ENCODE data around the gene RELN. TPM values are rescaled to one million over a fixed set of nuclear protein-coding genes. Genes with fewer than 3 reads are reported as not detected.

RELN gene
- polyA plus RNA-seq, 1 donor (not counting 4 experiments of a cell fraction or from before 2014, with no cell fraction given): not detected

- Histone ChIP-seq H3K4me3 (ENCODE audit: control insufficient read depth in 2 of 3, extremely low read depth in 1 of 3, insufficient read depth in 2 of 3, low read depth in 1 of 3, low read length in 3 of 3) (no peak overlapping the region), H2AFZ (ENCODE audit: control insufficient read depth, low read length) (no peak overlapping the region), H3K4me2 (ENCODE audit: control insufficient read depth, extremely low read depth, insufficient read depth, low read depth, low read length) (no peak overlapping the region), H3K4me1 (ENCODE audit: control insufficient read depth, extremely low read depth, insufficient read depth, low read length) (no peaks in the 10 kb centered on the region), H3K9me3 (ENCODE audit: control insufficient read depth, low read depth, low read length) (no peaks in the 10 kb centered on the region), H4K20me1 (ENCODE audit: control insufficient read depth, extremely low read depth, insufficient read depth, low read length) (no peaks in the 10 kb centered on the region), H3K9ac (ENCODE audit: control insufficient read depth, extremely low read depth, insufficient read depth, low read length) (no peak overlapping the region), H3K36me3 (ENCODE audit: control insufficient read depth in 2 of 2, extremely low read depth in 1 of 2, insufficient read depth in 2 of 2, low read length in 2 of 2) (no peaks in the 10 kb centered on the region), H3K27me3 (ENCODE audit: control insufficient read depth, extremely low read depth, insufficient read depth, low read length) (no peaks in the 10 kb centered on the region), H3K79me2 (ENCODE audit: control insufficient read depth, insufficient read depth, low read length) (no peaks in the 10 kb centered on the region), H3K27ac (ENCODE audit: control insufficient read depth, insufficient read depth, low read length) (no peak overlapping the region), H3K9me1 (ENCODE audit: control insufficient read depth, extremely low read depth, insufficient read depth, low read length) (no peaks in the 10 kb centered on the region)
- dilution Hi-C loops (cut with MboI; ENCODE audit: extremely low pct_ligation_motif_present, low sequenced_read_pairs): no loop called here
- TF ChIP-seq, protein P1, sequence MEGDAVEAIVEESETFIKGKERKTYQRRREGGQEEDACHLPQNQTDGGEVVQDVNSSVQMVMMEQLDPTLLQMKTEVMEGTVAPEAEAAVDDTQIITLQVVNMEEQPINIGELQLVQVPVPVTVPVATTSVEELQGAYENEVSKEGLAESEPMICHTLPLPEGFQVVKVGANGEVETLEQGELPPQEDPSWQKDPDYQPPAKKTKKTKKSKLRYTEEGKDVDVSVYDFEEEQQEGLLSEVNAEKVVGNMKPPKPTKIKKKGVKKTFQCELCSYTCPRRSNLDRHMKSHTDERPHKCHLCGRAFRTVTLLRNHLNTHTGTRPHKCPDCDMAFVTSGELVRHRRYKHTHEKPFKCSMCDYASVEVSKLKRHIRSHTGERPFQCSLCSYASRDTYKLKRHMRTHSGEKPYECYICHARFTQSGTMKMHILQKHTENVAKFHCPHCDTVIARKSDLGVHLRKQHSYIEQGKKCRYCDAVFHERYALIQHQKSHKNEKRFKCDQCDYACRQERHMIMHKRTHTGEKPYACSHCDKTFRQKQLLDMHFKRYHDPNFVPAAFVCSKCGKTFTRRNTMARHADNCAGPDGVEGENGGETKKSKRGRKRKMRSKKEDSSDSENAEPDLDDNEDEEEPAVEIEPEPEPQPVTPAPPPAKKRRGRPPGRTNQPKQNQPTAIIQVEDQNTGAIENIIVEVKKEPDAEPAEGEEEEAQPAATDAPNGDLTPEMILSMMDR (optimal IDR thresholded peaks at IDR 0.05 in 1 of 3, IDR thresholded peaks at IDR 0.05 in 1 of 3, conservative IDR thresholded peaks at IDR 0.05 in 1 of 3; ENCODE audit: extremely low read depth in 1 of 3, insufficient read depth in 2 of 3, low read length in 3 of 3): no peak
- no peak for TF ChIP-seq EZH2 (IDR thresholded peaks at IDR 0.05; ENCODE audit: low read length)
- FAIRE-seq: no peak
- DNase-seq (ENCODE audit: low read depth, low spot score): no peak
These were observed 455.7 kb downstream of the RELN start for GRCh38 chr7:103533761-103534160.

DNA sequence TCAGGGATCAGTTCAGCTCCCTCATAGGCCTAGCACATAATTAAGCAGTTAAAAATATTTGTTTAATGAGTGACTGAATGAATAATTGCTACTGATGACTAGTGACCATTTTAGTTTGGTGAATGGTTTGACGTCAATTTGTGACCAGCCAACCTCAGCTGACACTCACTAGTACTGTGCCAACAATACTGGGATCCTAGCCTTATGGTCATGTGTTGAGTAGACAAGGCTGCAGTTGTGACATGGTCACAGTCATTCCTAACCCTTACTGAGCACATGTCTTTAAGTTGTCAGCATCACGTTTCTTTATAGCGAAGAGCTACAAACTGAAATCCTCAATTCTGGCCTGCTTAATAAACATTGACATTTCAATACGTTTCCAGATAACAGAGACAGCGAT, 456.5 kb downstream of the RELN start:
- Histone ChIP-seq H3K4me1 (ENCODE audit: control insufficient read depth, extremely low read depth, insufficient read depth, low read length) (no peaks in the 10 kb centered on the region), H2AFZ (ENCODE audit: control insufficient read depth, low read length) (no peak overlapping the region), H3K79me2 (ENCODE audit: control insufficient read depth, insufficient read depth, low read length) (no peaks in the 10 kb centered on the region), H3K27ac (ENCODE audit: control insufficient read depth, insufficient read depth, low read length) (no peak overlapping the region), H3K27me3 (ENCODE audit: control insufficient read depth, extremely low read depth, insufficient read depth, low read length) (no peaks in the 10 kb centered on the region), H3K4me2 (ENCODE audit: control insufficient read depth, extremely low read depth, insufficient read depth, low read depth, low read length) (no peak overlapping the region), H3K36me3 (ENCODE audit: control insufficient read depth in 2 of 2, extremely low read depth in 1 of 2, insufficient read depth in 2 of 2, low read length in 2 of 2) (no peaks in the 10 kb centered on the region), H3K9me1 (ENCODE audit: control insufficient read depth, extremely low read depth, insufficient read depth, low read length) (no peaks in the 10 kb centered on the region), H4K20me1 (ENCODE audit: control insufficient read depth, extremely low read depth, insufficient read depth, low read length) (no peaks in the 10 kb centered on the region), H3K9ac (ENCODE audit: control insufficient read depth, extremely low read depth, insufficient read depth, low read length) (no peak overlapping the region), H3K4me3 (ENCODE audit: control insufficient read depth in 2 of 3, extremely low read depth in 1 of 3, insufficient read depth in 2 of 3, low read depth in 1 of 3, low read length in 3 of 3) (no peak overlapping the region), H3K9me3 (ENCODE audit: control insufficient read depth, low read depth, low read length) (no peaks in the 10 kb centered on the region)
- TF ChIP-seq EZH2 (IDR thresholded peaks at IDR 0.05; ENCODE audit: low read length): no peak
- TF ChIP-seq, protein P1 (optimal IDR thresholded peaks at IDR 0.05 in 1 of 3, IDR thresholded peaks at IDR 0.05 in 1 of 3, conservative IDR thresholded peaks at IDR 0.05 in 1 of 3; ENCODE audit: extremely low read depth in 1 of 3, insufficient read depth in 2 of 3, low read length in 3 of 3): no peak
- dilution Hi-C loops (cut with MboI; ENCODE audit: extremely low pct_ligation_motif_present, low sequenced_read_pairs): no loop called here
- FAIRE-seq: no peak
- DNase-seq (ENCODE audit: low read depth, low spot score): no peak

All from keratinocyte (primary cell).